Hypothalamus (tissue), 51 donors: ENCODE measurements around the gene MRPL46.
"Not testable (repeated sequence)": the region's sequence is repeated elsewhere in the genome, so short reads cannot be mapped to it uniquely, and the experiment has no call there.

ENCODE experiments used
- DNase-seq, 51 donors: peaks; one replicate each; lab custom pipeline; 2025; lab: John Stamatoyannopoulos, UW

Gene MRPL46

GRCh38 chr15:88448991-88449461 lies 18.2 kb downstream of the MRPL46 start:
- no peak for DNase-seq

GRCh38 chr15:88447741-88448140 lies 19.4 kb downstream of the MRPL46 start:
- no peak for DNase-seq

GRCh38 chr15:88447206-88447605 lies 20.0 kb downstream of the MRPL46 start:
- no peak for DNase-seq

- no peak for DNase-seq
Measured at GRCh38 chr15:88441076-88441730, 26.0 kb downstream of the MRPL46 start.

GRCh38 chr15:88440021-88440420 lies 27.2 kb downstream of the MRPL46 start:
- no peak for DNase-seq

GRCh38 chr15:88438181-88438580 lies 29.0 kb downstream of the MRPL46 start:
- DNase-seq = no peak

GRCh38 chr15:88434106-88434505 lies 33.1 kb downstream of the MRPL46 start:
- DNase-seq = not testable (repeated sequence)

- no peak for DNase-seq
Measured at GRCh38 chr15:88433046-88433685, 34.0 kb downstream of the MRPL46 start.

- DNase-seq = no peak
Measured at GRCh38 chr15:88431441-88431840, 35.7 kb downstream of the MRPL46 start.

GRCh38 chr15:88430051-88430450 lies 37.1 kb downstream of the MRPL46 start:
- DNase-seq = no peak

GRCh38 chr15:88428805-88429605 lies 38.2 kb downstream of the MRPL46 start:
- DNase-seq = no peak

- DNase-seq = no peak
Measured at GRCh38 chr15:88428053-88428452, 39.1 kb downstream of the MRPL46 start.

- no peak for DNase-seq
Measured at GRCh38 chr15:88426304-88426703, 40.9 kb downstream of the MRPL46 start.

GRCh38 chr15:88423331-88423730 lies 43.9 kb downstream of the MRPL46 start:
- DNase-seq = no peak

GRCh38 chr15:88419830-88420229 lies 47.4 kb downstream of the MRPL46 start:
- DNase-seq = no peak
